RWPE1 (cell line): ENCODE measurements around the gene TSPAN18.

Experiments
- CTCF ChIA-PET: fragments of 350-600 bp; sonication (Branson Sonifier 250); formaldehyde crosslinking; extraction: SDS; loops from one replicate; lab custom pipeline; 2021; lab: Yijun Ruan, JAX
- POLR2A ChIA-PET: fragments of 400-600 bp; formaldehyde crosslinking; extraction: SDS; loops from one replicate; lab custom pipeline; 2020; ENCODE audit warnings: antibody characterized with exemption; ENCODE audit not compliant: low non-redundant PET; lab: Yijun Ruan, JAX
- DNase-seq: peaks from one replicate; pipeline ENCODE4 v3.0.0; 2012; ENCODE audit warnings: low spot score
- H3K27ac ChIP-seq: fragments of 450-650 bp; 2 replicates; pipeline ENCODE4 v1.5.1; 2017
- TF ChIP-seq, protein P1 (sequence below): fragments of 450-650 bp; conservative IDR thresholded peaks from 2 replicates; pipeline ENCODE4 v1.5.1; 2017; ENCODE audit warnings: low read depth, mild to moderate bottlenecking

Gene TSPAN18

DNA sequence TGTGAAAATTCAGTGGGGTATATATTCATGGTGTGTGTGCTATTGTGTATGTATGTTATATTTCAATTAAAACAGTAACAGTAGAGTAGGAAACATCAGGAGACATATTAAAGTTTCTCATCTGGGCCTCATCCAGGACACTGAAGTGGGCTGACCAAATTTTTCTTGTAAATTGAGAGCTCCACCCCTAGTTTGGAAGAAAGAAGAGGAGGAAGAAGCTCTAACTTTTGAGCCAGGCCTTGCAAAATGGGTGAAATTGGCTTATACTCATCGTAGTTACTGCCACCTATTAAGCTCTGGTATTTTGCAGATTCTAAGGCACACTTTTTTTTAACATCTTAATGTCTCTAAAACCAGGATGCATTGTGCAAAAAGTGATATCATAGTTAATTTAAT lies 33.7 kb downstream of the TSPAN18 start:
- DNase-seq: no peak
- H3K27ac ChIP-seq: no peak overlapping the region
- ChIA-PET POLR2A (interaction anchor here (0.6 kb wide), 1 partner anchor 143 kb away, joined by 12 read pairs; no protein-coding TSS in a partner anchor), CTCF (interaction anchor here (1.3 kb wide), 1 partner anchor 166 kb away, joined by 5 read pairs; no protein-coding TSS in a partner anchor)
- TF ChIP-seq, protein P1, sequence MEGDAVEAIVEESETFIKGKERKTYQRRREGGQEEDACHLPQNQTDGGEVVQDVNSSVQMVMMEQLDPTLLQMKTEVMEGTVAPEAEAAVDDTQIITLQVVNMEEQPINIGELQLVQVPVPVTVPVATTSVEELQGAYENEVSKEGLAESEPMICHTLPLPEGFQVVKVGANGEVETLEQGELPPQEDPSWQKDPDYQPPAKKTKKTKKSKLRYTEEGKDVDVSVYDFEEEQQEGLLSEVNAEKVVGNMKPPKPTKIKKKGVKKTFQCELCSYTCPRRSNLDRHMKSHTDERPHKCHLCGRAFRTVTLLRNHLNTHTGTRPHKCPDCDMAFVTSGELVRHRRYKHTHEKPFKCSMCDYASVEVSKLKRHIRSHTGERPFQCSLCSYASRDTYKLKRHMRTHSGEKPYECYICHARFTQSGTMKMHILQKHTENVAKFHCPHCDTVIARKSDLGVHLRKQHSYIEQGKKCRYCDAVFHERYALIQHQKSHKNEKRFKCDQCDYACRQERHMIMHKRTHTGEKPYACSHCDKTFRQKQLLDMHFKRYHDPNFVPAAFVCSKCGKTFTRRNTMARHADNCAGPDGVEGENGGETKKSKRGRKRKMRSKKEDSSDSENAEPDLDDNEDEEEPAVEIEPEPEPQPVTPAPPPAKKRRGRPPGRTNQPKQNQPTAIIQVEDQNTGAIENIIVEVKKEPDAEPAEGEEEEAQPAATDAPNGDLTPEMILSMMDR: no peak

DNA sequence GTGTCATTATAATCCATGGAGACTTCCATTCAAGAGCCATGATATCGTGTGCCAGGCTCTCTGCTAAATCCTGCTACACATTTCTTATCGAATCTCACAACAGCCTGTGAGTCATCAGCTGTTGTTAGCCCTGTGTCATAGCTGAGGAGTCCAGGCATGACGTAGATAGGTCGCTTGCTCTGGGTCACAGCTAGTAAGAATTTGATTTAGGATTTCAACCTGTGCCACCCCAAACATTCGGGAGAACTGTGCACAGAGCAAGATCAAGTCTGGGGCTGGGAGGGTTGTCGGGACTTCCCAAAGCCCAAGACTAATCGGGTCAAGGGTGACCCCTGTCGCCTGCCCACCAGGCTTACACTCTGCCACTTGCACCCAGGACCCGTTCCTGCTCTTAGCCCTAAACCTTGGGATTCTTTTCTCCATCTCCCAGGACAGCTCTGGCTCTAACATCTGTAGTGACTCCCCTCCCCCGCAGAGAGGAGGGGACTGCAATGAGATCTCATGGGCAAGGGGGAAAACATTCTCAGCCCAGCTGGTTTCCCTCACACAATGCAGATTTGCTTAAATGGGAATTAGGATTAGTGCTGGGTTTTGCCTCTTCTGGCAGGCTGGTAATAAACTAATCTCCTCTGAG lies 34.3 kb downstream of the TSPAN18 start:
- H3K27ac ChIP-seq: no peak overlapping the region
- CTCF ChIA-PET: interaction anchor here (1.0 to 1.3 kb wide), 3 partner anchors 14 to 175 kb away, joined by 3 to 5 read pairs (median 3); no protein-coding TSS in a partner anchor
- TF ChIP-seq, protein P1: no peak
- DNase-seq: peak; percentile 70
- POLR2A ChIA-PET: interaction anchor here (0.6 kb wide), 1 partner anchor 143 kb away, joined by 12 read pairs; no protein-coding TSS in a partner anchor

DNA sequence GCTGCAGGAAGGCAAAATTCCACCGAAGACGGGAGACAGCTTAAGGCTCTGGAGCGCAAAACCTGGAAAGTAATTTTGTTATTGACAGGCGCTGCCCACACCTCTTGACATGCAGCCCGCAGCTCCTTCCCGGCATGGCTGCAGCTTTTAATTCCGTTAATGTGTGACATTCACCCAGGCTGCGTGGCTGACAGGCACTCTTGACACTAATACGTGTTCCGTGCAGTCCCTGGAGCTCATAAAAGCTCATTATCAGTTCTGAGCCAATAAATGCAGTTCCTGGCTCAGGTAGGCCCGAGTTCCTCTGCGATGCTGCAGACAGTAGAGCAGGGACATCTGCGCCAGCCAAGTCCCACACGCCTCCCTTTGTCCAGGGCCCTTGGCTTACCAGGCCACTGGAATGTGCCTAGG lies 34.8 kb downstream of the TSPAN18 start:
- CTCF ChIA-PET: interaction anchor here (1.0 kb wide), 2 partner anchors 13 to 175 kb away, joined by 3 read pairs; no protein-coding TSS in a partner anchor

DNA sequence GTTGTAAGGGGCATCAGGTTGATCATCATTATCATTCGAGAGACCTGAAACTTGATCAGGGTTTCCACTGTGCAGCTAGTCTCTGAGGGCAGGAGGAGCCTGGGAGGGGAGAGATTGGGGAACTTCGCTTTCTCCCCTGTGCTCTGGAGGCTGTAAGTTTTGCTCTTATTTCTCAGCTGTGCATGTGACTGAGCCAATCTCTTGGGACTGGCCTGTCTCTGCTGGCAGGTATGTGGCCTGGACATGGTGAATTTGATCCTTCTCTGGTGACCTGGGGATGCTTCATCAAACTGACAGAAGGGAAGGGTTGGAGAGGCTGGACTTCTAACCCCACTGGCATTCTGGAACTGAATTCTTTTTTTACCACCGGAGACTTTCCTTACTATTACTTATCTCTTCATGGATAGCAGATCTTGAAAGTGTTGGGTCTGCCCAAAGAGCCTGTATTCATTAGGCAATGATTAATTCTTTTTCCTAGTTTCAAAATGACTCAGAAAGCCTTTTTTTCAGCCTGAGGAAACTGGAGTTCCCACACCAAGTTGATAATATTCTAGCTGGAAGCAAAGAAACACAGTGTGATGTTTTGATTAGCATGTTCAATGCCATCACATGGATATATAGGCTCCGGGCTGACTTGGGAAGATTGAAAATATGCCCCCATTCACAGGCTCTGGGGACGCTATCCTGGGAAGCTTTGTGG lies 36.5 kb downstream of the TSPAN18 start:
- TF ChIP-seq, protein P1: no peak
- POLR2A ChIA-PET: no interaction called here
- H3K27ac ChIP-seq: no peak overlapping the region
- CTCF ChIA-PET: no interaction called here
- no peak for DNase-seq

More for the DNA sequence above, 34.8 kb downstream of the TSPAN18 start:
- TF ChIP-seq, protein P1: no peak
- DNase-seq: no peak
- POLR2A ChIA-PET: no interaction called here
- H3K27ac ChIP-seq: no peak overlapping the region

- no peak for DNase-seq
- ChIA-PET POLR2A (no interaction called here), CTCF (no interaction called here)
- no peak overlapping the region for H3K27ac ChIP-seq
- TF ChIP-seq, protein P1: no peak
Measured at GRCh38 chr11:44764583-44764982, 37.8 kb downstream of the TSPAN18 start.

DNA sequence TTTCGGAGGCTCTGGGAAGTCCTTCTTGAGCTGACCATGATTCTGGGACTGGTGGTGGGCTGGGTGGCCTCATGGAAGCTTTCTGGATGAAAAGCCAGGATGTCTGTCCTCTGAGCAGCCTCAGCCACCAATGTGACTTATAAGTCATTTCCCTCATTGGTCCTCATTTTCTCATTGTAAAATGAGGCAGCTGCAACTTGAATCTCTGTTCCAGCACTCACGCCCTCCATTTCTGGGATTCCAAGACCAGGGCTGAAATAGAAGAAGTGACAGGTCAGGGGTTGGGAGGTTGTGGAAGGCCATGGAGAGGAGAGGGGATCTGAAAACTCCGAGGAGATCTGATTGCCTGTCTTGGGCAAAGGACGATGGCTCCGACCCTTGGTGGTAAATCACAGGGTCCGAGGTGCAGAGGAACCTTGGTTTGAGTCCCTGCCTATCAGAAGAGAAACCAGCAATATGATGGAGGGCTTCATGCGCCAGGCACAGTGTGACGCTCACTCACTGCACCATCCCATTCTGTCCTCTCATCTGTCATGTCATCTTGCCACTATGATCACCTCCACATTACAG lies 38.3 kb downstream of the TSPAN18 start:
- H3K27ac ChIP-seq: no peak overlapping the region
- ChIA-PET CTCF (no interaction called here), POLR2A (no interaction called here)

More for the DNA sequence above, 38.3 kb downstream of the TSPAN18 start:
- TF ChIP-seq, protein P1: no peak
- no peak for DNase-seq
